HepG2 (cell line): ENCODE results near the gene TIA1. TPM values are rescaled to one million over a fixed set of nuclear protein-coding genes. Genes with fewer than 3 reads are reported as not detected.
A peak's percentile ranks its signal among the peaks of the same experiment; 100 is the strongest.

Experiments used
- ATAC-seq: fragments of 200-7000 bp; cut with Tn5 transposase; 3 replicates; pipeline ENCODE4 v1.9.1; 2020; ENCODE audit warnings: mild to moderate bottlenecking, moderate library complexity
- BruUV-seq: library from RNA; stranded (reverse); fragments of 400-500 nt; replicated peaks from 2 replicates; lab custom pipeline; 2021; lab: Mats Ljungman, UMichigan
- CTCF ChIA-PET: fragments of 300-600 bp; formaldehyde crosslinking; extraction: SDS; loops from one replicate; lab custom pipeline; 2021; ENCODE audit warnings: low total read pairs, inconsistent platforms, low intra/inter-chr PET ratio; lab: Yijun Ruan, JAX
- POLR2A ChIA-PET: fragments of 350-600 bp; sonication (Branson Sonifier 250); formaldehyde crosslinking; loops from one replicate; lab custom pipeline; 2020; ENCODE audit warnings: antibody characterized with exemption, inconsistent platforms; lab: Yijun Ruan, JAX
- DNase-seq: peaks from one replicate; pipeline ENCODE4 v3.0.0-alpha.2; 2015; ENCODE audit warnings: low spot score
- FAIRE-seq: peaks from 3 replicates; lab custom pipeline; 2011; peaks lifted over from hg19 to GRCh38; lab: Jason Lieb, UNC
- H2AFZ ChIP-seq: one replicate; pipeline ENCODE4 v1.6.1; 2011; ENCODE audit warnings: low read length, inconsistent platforms
- H3K27ac ChIP-seq: fragments of 300-600 bp; 3 replicates; pipeline ENCODE4 v1.8.0; 2011; ENCODE audit warnings: mixed run types, mild to moderate bottlenecking, mixed read lengths, low read length, inconsistent platforms; ENCODE audit not compliant: insufficient read depth; ENCODE audit errors: extremely low read length
- H3K27me3 ChIP-seq, 2 experiments: fragments of 200-600 bp in 1 of 2; 2 replicates in 1 of 2; 3 replicates in 1 of 2; pipeline versions ENCODE4 v1.6.0 to v1.8.0; 2011; ENCODE audit warnings: low read length in 2 of 2, mild to moderate bottlenecking in 2 of 2, moderate library complexity in 2 of 2, inconsistent platforms in 1 of 2; ENCODE audit not compliant: insufficient read depth in 2 of 2, control insufficient read depth in 1 of 2
- H3K36me3 ChIP-seq, 2 experiments: fragments of 200-600 bp in 1 of 2; replicated peaks in 1 of 2; 2 replicates in 1 of 2; 3 replicates in 1 of 2; pipeline versions ENCODE4 v1.5.1 to v1.8.0; 2011; ENCODE audit warnings: low read length in 2 of 2, inconsistent platforms in 1 of 2; ENCODE audit not compliant: insufficient read depth in 2 of 2, control insufficient read depth in 1 of 2
- H3K4me1 ChIP-seq: 2 replicates; pipeline ENCODE4 v1.5.1; 2012; ENCODE audit warnings: low read length, inconsistent platforms; ENCODE audit not compliant: insufficient read depth
- H3K4me2 ChIP-seq: 2 replicates; pipeline ENCODE4 v1.6.0; 2011; ENCODE audit warnings: low read depth, low read length, inconsistent platforms
- H3K4me3 ChIP-seq, 3 experiments: fragments of 200-600 bp in 1 of 3; sonication (generic), shearing (Covaris generic) in 1 of 3; replicated peaks in 1 of 3; 2 replicates each; pipeline ENCODE4 v1.5.1; 2011 to 2016; ENCODE audit warnings: low read length in 3 of 3, inconsistent platforms in 2 of 3, low read depth in 2 of 3, mild to moderate bottlenecking in 2 of 3, control low read depth in 1 of 3, mixed read lengths in 1 of 3; ENCODE audit not compliant: insufficient read depth in 1 of 3
- H3K79me2 ChIP-seq: one replicate; pipeline ENCODE4 v1.6.1; 2011; ENCODE audit warnings: low read length, inconsistent platforms; ENCODE audit not compliant: insufficient read depth
- H3K9ac ChIP-seq: 2 replicates; pipeline ENCODE4 v1.6.0; 2011; ENCODE audit warnings: mild to moderate bottlenecking, low read depth, low read length, inconsistent platforms; ENCODE audit not compliant: insufficient read depth
- H3K9me3 ChIP-seq: 2 replicates; pipeline ENCODE4 v1.5.1; 2012; ENCODE audit warnings: mild to moderate bottlenecking, low read length
- H4K20me1 ChIP-seq: 2 replicates; pipeline ENCODE4 v1.6.0; 2011; ENCODE audit warnings: inconsistent platforms, mild to moderate bottlenecking, low read length, moderate library complexity; ENCODE audit not compliant: insufficient read depth
- CBFB ChIP-seq: sonication (generic); formaldehyde crosslinking; IDR thresholded peaks from 2 replicates; pipeline ENCODE4 v1.4.0; 2020; ENCODE audit warnings: missing genetic modification reagents
- POLR2G ChIP-seq: fragments of 200-400 bp; formaldehyde crosslinking; IDR thresholded peaks from 2 replicates; pipeline ENCODE4 v1.6.1; 2018; ENCODE audit warnings: mild to moderate bottlenecking, low read depth, low read length, moderate library complexity
- SAFB2 ChIP-seq: sonication (generic); formaldehyde crosslinking; IDR thresholded peaks from 2 replicates; pipeline ENCODE4 v1.5.1; 2020; ENCODE audit warnings: missing genetic modification reagents, low read depth, mild to moderate bottlenecking, borderline replicate concordance
- ZNF550 ChIP-seq: sonication (generic); formaldehyde crosslinking; IDR thresholded peaks from 2 replicates; pipeline ENCODE4 v1.4.0; 2020; ENCODE audit warnings: mild to moderate bottlenecking, missing genetic modification reagents, borderline replicate concordance
- WGBS: methylation state at CpG from one replicate; pipeline ENCODE4 v1.1.6; 2017; ENCODE audit warnings: low lambda C conversion rate; 5-methylcytosine and 5-hydroxymethylcytosine counted together
- in situ Hi-C: cut with HindIII; loops from 2 replicates; pipeline ENCODE4 v1.10.0; 2017; ENCODE audit warnings: low pct_unique_long_range_greater_than_20kb; ENCODE audit not compliant: extremely low pct_ligation_motif_present
- intact Hi-C: fragments of 100-400 bp; cut with micrococcal nuclease; formaldehyde crosslinking; loops from one replicate; pipeline ENCODE4 v1.10.0; 2022; ENCODE audit not compliant: unreplicated experiment
- polyA plus RNA-seq, 8 experiments: library from polyadenylated mRNA; depleted of rRNA in 3 of 8; stranded (reverse) in 7 of 8; unstranded in 1 of 8; fragments of >200 nt; fragmentation: Illumina TruSeq in 4 of 8; extraction: Trizol in 4 of 8; gene quantifications; 2 replicates each; pipeline versions ENCODE4 v1.2.1 to v1.2.3, GENCODE V29; 2011 to 2016; ENCODE audit warnings: low read depth in 4 of 8, missing spikeins in 1 of 8, mixed read lengths in 1 of 8; ENCODE audit not compliant: insufficient read depth in 1 of 8
- total RNA-seq, 5 experiments: library from RNA; depleted of rRNA; stranded (reverse); fragments of >200 nt; fragmentation: Illumina TruSeq; extraction: Trizol; gene quantifications; 2 replicates each; pipeline ENCODE4 v1.2.3, GENCODE V29; 2016; ENCODE audit warnings: low read depth in 1 of 5
- TF ChIP-seq, protein P1 (sequence below), 2 experiments: IDR thresholded peaks; 2 replicates each; pipeline ENCODE4 v1.6.1; 2011 to 2012; ENCODE audit warnings: low read length in 2 of 2, borderline replicate concordance in 1 of 2, low read depth in 1 of 2, mild to moderate bottlenecking in 1 of 2, moderate library complexity in 1 of 2
- TF ChIP-seq, protein P2 (sequence below): sonication (generic); formaldehyde crosslinking; conservative IDR thresholded peaks from 2 replicates; pipeline ENCODE4 v1.4.0; 2020; ENCODE audit warnings: missing genetic modification reagents

TIA1 gene
- total and polyA plus RNA-seq, 2 of the 13 experiments (the other 11 are each of a cell fraction or from before 2014, with no cell fraction given), result 209 to 319 TPM

DNA sequence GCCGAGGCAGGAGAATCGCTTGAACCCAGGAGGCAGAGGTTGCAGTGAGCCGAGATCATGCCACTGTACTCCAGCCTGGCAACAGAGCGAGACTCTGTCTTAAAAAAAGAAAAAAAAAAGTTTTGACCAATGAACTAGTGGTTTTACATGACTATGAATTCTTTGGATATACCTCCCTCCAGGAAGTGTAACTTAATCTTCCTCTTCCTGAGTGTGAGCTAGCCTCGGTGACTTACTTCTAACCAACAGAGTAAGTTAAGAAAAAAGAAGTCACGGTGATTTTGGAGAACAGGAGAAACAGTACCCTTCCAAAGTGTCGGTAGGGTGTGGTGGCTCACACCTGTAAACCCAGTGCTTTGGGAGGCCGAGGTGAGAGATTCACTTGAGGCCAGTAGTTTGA lies 7.1 kb downstream of the TIA1 start:
- CTCF ChIA-PET, result no interaction called here
- TF ChIP-seq ZNF550, result no peak
- TF ChIP-seq, protein P1, sequence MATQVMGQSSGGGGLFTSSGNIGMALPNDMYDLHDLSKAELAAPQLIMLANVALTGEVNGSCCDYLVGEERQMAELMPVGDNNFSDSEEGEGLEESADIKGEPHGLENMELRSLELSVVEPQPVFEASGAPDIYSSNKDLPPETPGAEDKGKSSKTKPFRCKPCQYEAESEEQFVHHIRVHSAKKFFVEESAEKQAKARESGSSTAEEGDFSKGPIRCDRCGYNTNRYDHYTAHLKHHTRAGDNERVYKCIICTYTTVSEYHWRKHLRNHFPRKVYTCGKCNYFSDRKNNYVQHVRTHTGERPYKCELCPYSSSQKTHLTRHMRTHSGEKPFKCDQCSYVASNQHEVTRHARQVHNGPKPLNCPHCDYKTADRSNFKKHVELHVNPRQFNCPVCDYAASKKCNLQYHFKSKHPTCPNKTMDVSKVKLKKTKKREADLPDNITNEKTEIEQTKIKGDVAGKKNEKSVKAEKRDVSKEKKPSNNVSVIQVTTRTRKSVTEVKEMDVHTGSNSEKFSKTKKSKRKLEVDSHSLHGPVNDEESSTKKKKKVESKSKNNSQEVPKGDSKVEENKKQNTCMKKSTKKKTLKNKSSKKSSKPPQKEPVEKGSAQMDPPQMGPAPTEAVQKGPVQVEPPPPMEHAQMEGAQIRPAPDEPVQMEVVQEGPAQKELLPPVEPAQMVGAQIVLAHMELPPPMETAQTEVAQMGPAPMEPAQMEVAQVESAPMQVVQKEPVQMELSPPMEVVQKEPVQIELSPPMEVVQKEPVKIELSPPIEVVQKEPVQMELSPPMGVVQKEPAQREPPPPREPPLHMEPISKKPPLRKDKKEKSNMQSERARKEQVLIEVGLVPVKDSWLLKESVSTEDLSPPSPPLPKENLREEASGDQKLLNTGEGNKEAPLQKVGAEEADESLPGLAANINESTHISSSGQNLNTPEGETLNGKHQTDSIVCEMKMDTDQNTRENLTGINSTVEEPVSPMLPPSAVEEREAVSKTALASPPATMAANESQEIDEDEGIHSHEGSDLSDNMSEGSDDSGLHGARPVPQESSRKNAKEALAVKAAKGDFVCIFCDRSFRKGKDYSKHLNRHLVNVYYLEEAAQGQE (IDR thresholded peaks at IDR 0.05; ENCODE audit: borderline replicate concordance in 1 of 2, low read depth in 1 of 2, low read length in 2 of 2), result no peak
- TF ChIP-seq POLR2G, result 0 out of 2 replicates have a peak, but pooled peaks have one; percentile 16
- TF ChIP-seq, protein P2, sequence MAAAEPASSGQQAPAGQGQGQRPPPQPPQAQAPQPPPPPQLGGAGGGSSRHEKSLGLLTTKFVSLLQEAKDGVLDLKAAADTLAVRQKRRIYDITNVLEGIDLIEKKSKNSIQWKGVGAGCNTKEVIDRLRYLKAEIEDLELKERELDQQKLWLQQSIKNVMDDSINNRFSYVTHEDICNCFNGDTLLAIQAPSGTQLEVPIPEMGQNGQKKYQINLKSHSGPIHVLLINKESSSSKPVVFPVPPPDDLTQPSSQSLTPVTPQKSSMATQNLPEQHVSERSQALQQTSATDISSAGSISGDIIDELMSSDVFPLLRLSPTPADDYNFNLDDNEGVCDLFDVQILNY, result no peak
- TF ChIP-seq CBFB, result no peak
- no peak for TF ChIP-seq SAFB2 (CRISPR knock-in tag)
- Histone ChIP-seq H3K9ac (no peak overlapping the region), H3K4me2 (no peak overlapping the region), H4K20me1 (peaks cover 82% of the 10 kb centered on the region), H3K4me1 (peaks cover 63% of the 10 kb centered on the region), H3K36me3 (peaks cover 15 to 50% of the 10 kb centered on the region in 2 experiments), H3K9me3 (no peaks in the 10 kb centered on the region), H3K4me3 (no peak overlapping the region), H3K27me3 (no peaks in the 10 kb centered on the region), H3K79me2 (peaks cover 97% of the 10 kb centered on the region), H2AFZ (no peak overlapping the region), H3K27ac (no peak overlapping the region)
- no peak for FAIRE-seq
- BruUV-seq, result no TSS peak
- 95% methylated on average over 8 of the region's 8 CpGs for WGBS
- POLR2A ChIA-PET, result interaction anchor here (0.9 to 2.4 kb wide), 2 partner anchors 17 to 51 kb away, joined by 4 to 7 read pairs; partner anchors contain the start of genes C2orf42 and PCYOX1
- intact Hi-C loops (no loop called here), in situ Hi-C loops (no loop called here)
- ATAC-seq, result no peak
- no peak for DNase-seq
